Stimulated activated naive CD8-positive, alpha-beta T cell treated with anti-CD3 and anti-CD28 coated beads, Interleukin-15, Interleukin-2, amounts not matched to agents 100 ng/mL and 50 ng/mL, for 24 hours (primary cell): ENCODE measurements around the gene ZNF469.

Source experiments
- H3K27ac Mint-ChIP-seq: one replicate; pipeline ENCODE4 v1.8.0; 2021; ENCODE audit warnings: mild to moderate bottlenecking, mixed read lengths
- H3K27me3 Mint-ChIP-seq: one replicate; pipeline ENCODE4 v1.8.0; 2021; ENCODE audit warnings: mixed read lengths
- H3K36me3 Mint-ChIP-seq: one replicate; pipeline ENCODE4 v1.8.0; 2021; ENCODE audit warnings: low read depth, mixed read lengths
- H3K4me1 Mint-ChIP-seq: one replicate; pipeline ENCODE4 v1.8.0; 2021; ENCODE audit warnings: low read depth, mixed read lengths
- H3K4me3 Mint-ChIP-seq: one replicate; pipeline ENCODE4 v1.8.0; 2021; ENCODE audit warnings: mild to moderate bottlenecking, mixed read lengths
- H3K9me3 Mint-ChIP-seq: one replicate; pipeline ENCODE4 v1.8.0; 2021; ENCODE audit warnings: mixed read lengths

The ZNF469 gene

GRCh38 chr16:88344411-88345030, 38.2 kb upstream of the ZNF469 start:
- Mint-ChIP-seq H3K27me3 (no peaks in the 10 kb centered on the region), H3K27ac (no peak overlapping the region), H3K4me1 (peaks cover 3% of the 10 kb centered on the region)

GRCh38 chr16:88345031-88345720, 37.6 kb upstream of the ZNF469 start:
- no peaks in the 10 kb centered on the region for H3K36me3 Mint-ChIP-seq
- H3K4me3 Mint-ChIP-seq = no peak overlapping the region

More at GRCh38 chr16:88344411-88345030, 38.2 kb upstream of the ZNF469 start:
- Mint-ChIP-seq H3K4me3 (no peak overlapping the region), H3K36me3 (no peaks in the 10 kb centered on the region), H3K9me3 (no peaks in the 10 kb centered on the region)

GRCh38 chr16:88345721-88346560, 36.8 kb upstream of the ZNF469 start:
- Mint-ChIP-seq H3K4me1 (peaks cover 3% of the 10 kb centered on the region), H3K27ac (no peak overlapping the region), H3K27me3 (no peaks in the 10 kb centered on the region), H3K9me3 (no peaks in the 10 kb centered on the region), H3K4me3 (no peak overlapping the region), H3K36me3 (no peaks in the 10 kb centered on the region)

More at GRCh38 chr16:88345031-88345720, 37.6 kb upstream of the ZNF469 start:
- Mint-ChIP-seq H3K27me3 (no peaks in the 10 kb centered on the region), H3K4me1 (peaks cover 3% of the 10 kb centered on the region), H3K27ac (no peak overlapping the region), H3K9me3 (no peaks in the 10 kb centered on the region)

GRCh38 chr16:88346680-88347505, 35.9 kb upstream of the ZNF469 start:
- H3K4me3 Mint-ChIP-seq = no peak overlapping the region
- H3K36me3 Mint-ChIP-seq = no peaks in the 10 kb centered on the region
- no peak overlapping the region for H3K27ac Mint-ChIP-seq
- no peaks in the 10 kb centered on the region for H3K27me3 Mint-ChIP-seq
- H3K4me1 Mint-ChIP-seq = peaks cover 3% of the 10 kb centered on the region
- no peaks in the 10 kb centered on the region for H3K9me3 Mint-ChIP-seq

GRCh38 chr16:88347656-88348376, 34.9 kb upstream of the ZNF469 start:
- Mint-ChIP-seq H3K27me3 (no peaks in the 10 kb centered on the region), H3K9me3 (no peaks in the 10 kb centered on the region), H3K4me3 (no peak overlapping the region), H3K36me3 (no peaks in the 10 kb centered on the region), H3K27ac (no peak overlapping the region), H3K4me1 (peaks cover 3% of the 10 kb centered on the region)

GRCh38 chr16:88348377-88349152, 34.2 kb upstream of the ZNF469 start:
- no peak overlapping the region for H3K27ac Mint-ChIP-seq
- H3K36me3 Mint-ChIP-seq = no peaks in the 10 kb centered on the region
- peaks cover 3% of the 10 kb centered on the region for H3K4me1 Mint-ChIP-seq
- no peak overlapping the region for H3K4me3 Mint-ChIP-seq
- no peaks in the 10 kb centered on the region for H3K9me3 Mint-ChIP-seq
- H3K27me3 Mint-ChIP-seq = no peaks in the 10 kb centered on the region

GRCh38 chr16:88349153-88349902, 33.4 kb upstream of the ZNF469 start:
- Mint-ChIP-seq H3K4me3 (no peak overlapping the region), H3K9me3 (no peaks in the 10 kb centered on the region), H3K36me3 (no peaks in the 10 kb centered on the region), H3K27ac (no peak overlapping the region), H3K27me3 (no peaks in the 10 kb centered on the region), H3K4me1 (peaks cover 3% of the 10 kb centered on the region)

- Mint-ChIP-seq H3K9me3 (no peaks in the 10 kb centered on the region), H3K27ac (no peak overlapping the region), H3K36me3 (no peaks in the 10 kb centered on the region), H3K27me3 (no peaks in the 10 kb centered on the region), H3K4me3 (no peak overlapping the region), H3K4me1 (peaks cover 3% of the 10 kb centered on the region)
Observed at GRCh38 chr16:88349903-88350900, 32.6 kb upstream of the ZNF469 start.

GRCh38 chr16:88350922-88351321, 31.8 kb upstream of the ZNF469 start:
- Mint-ChIP-seq H3K27ac (no peak overlapping the region), H3K4me3 (no peak overlapping the region), H3K4me1 (peaks cover 3% of the 10 kb centered on the region), H3K9me3 (no peaks in the 10 kb centered on the region), H3K27me3 (no peaks in the 10 kb centered on the region), H3K36me3 (no peaks in the 10 kb centered on the region)

GRCh38 chr16:88351491-88352101, 31.2 kb upstream of the ZNF469 start:
- Mint-ChIP-seq H3K36me3 (no peaks in the 10 kb centered on the region), H3K9me3 (no peaks in the 10 kb centered on the region), H3K27ac (no peak overlapping the region), H3K4me3 (no peak overlapping the region), H3K27me3 (no peaks in the 10 kb centered on the region), H3K4me1 (peaks cover 3% of the 10 kb centered on the region)

- Mint-ChIP-seq H3K36me3 (no peaks in the 10 kb centered on the region), H3K27me3 (no peaks in the 10 kb centered on the region), H3K4me3 (no peak overlapping the region), H3K4me1 (peaks cover 3% of the 10 kb centered on the region), H3K27ac (no peak overlapping the region), H3K9me3 (no peaks in the 10 kb centered on the region)
Observed at GRCh38 chr16:88352261-88353200, 30.2 kb upstream of the ZNF469 start.
